IMR-90 (cell line): ENCODE measurements around the gene TMEM163.

Source experiments
- CEBPB ChIP-seq: IDR thresholded peaks from 2 replicates; pipeline ENCODE4 v1.6.1; 2012; ENCODE audit warnings: low read depth, low read length, improper control_type of control experiment
- CHD1 ChIP-seq: IDR thresholded peaks from 2 replicates; pipeline ENCODE4 v1.6.1; 2012; ENCODE audit warnings: low read depth, low read length, improper control_type of control experiment
- CTCF ChIP-seq: conservative IDR thresholded peaks from 2 replicates; pipeline ENCODE4 v1.5.1; 2012; ENCODE audit warnings: mild to moderate bottlenecking, low read depth, low read length, improper control_type of control experiment
- NFE2L2 ChIP-seq: fragments of 150-350 bp; IDR thresholded peaks from 2 replicates; pipeline ENCODE4 v1.6.1; 2016; ENCODE audit warnings: low read depth, mild to moderate bottlenecking, low read length
- POLR2A ChIP-seq: IDR thresholded peaks from 2 replicates; pipeline ENCODE4 v1.6.1; 2012; ENCODE audit warnings: mild to moderate bottlenecking, low read depth, low read length
- RAD21 ChIP-seq: IDR thresholded peaks from 2 replicates; pipeline ENCODE4 v1.6.1; 2012; ENCODE audit warnings: low read length, improper control_type of control experiment
- RCOR1 ChIP-seq: IDR thresholded peaks from 2 replicates; pipeline ENCODE4 v1.6.1; 2012; ENCODE audit warnings: mild to moderate bottlenecking, low read length, improper control_type of control experiment; ENCODE audit not compliant: insufficient replicate concordance
- SMC3 ChIP-seq: fragments of 150-350 bp; IDR thresholded peaks from 2 replicates; pipeline ENCODE4 v1.6.1; 2016; ENCODE audit warnings: low read depth, mild to moderate bottlenecking, antibody characterized with exemption, low read length, moderate library complexity
- USF2 ChIP-seq: fragments of 150-350 bp; IDR thresholded peaks from 2 replicates; pipeline ENCODE4 v1.6.1; 2017; ENCODE audit warnings: mild to moderate bottlenecking, antibody characterized with exemption, low read length, low read depth

GRCh38 chr2:134463699-134464022 is 255.1 kb downstream of the TMEM163 start:
- TF ChIP-seq RAD21 (no peak), POLR2A (no peak), CTCF (no peak), USF2 (no peak), CEBPB (no peak), NFE2L2 (no peak), SMC3 (no peak), CHD1 (no peak), RCOR1 (no peak)
